ENCODE data around the gene WASF1. TPM values are rescaled to one million over a fixed set of nuclear protein-coding genes. Genes with fewer than 3 reads are reported as not detected.

The WASF1 gene
- total RNA-seq = 14.2 and 16.6 TPM in 2 replicates

GRCh38 chr6:110179406-110180227, at the start of gene WASF1:
Gene WASF1 (minus strand): TSS chr6:110179670. CDS start chr6:110127601, 52,069 bp downstream.

GRCh38 chr6:110180228-110181008, 948 bp upstream of the WASF1 start, which contains the start of gene CDC40:
Gene CDC40 (plus strand): TSS chr6:110180427. CDS start chr6:110180445, 18 bp downstream.

Other genes starting within 250 kb of the WASF1 start
- gene GPR6, start 201.4 kb downstream of the WASF1 start, total RNA-seq = not detected in 2 replicates
- gene CDC40, start 757 bp upstream of the WASF1 start, total RNA-seq = 16.0 and 17.8 TPM in 2 replicates
- gene METTL24, start 178.7 kb upstream of the WASF1 start, total RNA-seq = 0.36 and 1.5 TPM in 2 replicates
- gene DDO, start 235.9 kb upstream of the WASF1 start, total RNA-seq = 0.16 and 0.24 TPM in 2 replicates

Data from hair follicle dermal papilla cell (primary cell).